HCEC 1CT (cell line): ENCODE data around the gene GM2A.
"Not testable (repeated sequence)": the region's sequence is repeated elsewhere in the genome, so short reads cannot be mapped to it uniquely, and the experiment has no call there.

Source experiments
- DNase-seq: peaks from one replicate; pipeline ENCODE4 v3.0.0-alpha.2; 2017

The GM2A gene

DNA sequence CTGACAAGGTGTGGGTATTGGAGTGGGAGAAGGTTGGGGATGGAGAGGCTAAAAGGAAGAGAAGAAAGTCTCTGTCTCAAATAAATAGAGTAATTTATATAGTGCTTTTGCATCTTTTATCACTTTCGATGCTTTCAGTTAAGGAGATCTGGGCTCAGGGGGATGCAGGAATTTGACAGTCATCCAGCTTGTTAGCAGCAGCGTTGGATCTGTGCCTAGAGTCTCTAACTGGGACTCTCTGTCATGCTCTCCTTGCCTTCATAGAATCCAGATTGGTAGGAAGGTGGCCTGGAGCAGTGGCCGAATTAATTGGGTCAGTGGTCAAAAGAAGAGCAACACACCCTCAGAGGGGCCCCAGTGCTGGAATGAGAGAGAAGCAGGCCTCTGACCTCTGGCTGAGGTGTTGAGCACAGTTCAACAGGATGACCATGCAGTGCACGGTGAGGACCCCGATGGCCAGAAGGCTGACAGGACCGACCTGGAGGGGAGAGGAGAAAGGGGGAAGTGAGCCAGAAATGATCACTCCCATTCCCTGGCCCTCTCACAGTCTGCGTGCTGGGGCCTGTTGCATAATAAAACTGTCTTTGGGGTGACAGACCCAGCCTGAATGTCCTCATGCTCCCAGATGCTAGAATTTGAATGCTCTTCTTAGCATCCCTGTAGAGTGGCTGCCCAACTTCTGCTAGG, 42.9 kb downstream of the GM2A start:
- DNase-seq: no peak

DNA sequence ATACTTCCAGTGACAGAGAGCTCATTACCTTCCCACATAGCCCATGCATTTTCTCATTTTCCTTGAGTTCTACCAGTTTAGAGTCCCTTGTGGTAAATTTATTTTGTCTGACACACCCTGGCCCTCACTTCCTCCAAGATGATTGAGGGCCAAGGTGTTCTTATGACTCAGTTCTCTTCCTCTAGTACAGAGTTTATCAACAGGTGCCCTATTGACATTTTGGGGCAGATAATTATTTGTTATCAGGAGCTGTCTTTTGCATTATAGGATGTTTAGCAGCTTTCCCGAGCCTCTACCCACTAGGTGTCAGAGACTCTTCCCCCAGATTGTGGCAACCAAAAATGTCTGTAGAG, 43.5 kb downstream of the GM2A start:
- DNase-seq: no peak

DNA sequence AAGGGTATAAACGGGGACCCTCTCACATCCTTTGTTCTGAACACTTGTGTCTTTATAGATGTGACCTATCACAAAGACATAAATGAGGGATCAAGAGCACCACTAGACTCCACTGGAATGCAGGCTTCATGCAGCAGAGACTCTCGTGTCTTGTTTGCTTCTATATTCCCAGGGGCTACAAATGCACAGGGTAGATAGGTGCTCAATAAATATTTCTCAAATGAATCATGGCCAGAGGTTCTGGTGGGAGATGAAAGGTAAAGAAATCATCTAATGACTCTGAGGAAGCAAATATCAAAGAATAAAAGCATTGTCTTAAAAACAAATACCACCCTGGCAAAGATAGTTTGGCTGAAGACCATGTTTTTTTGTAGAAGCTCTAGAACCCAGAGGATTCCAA, 44.0 kb downstream of the GM2A start:
- no peak for DNase-seq

DNA sequence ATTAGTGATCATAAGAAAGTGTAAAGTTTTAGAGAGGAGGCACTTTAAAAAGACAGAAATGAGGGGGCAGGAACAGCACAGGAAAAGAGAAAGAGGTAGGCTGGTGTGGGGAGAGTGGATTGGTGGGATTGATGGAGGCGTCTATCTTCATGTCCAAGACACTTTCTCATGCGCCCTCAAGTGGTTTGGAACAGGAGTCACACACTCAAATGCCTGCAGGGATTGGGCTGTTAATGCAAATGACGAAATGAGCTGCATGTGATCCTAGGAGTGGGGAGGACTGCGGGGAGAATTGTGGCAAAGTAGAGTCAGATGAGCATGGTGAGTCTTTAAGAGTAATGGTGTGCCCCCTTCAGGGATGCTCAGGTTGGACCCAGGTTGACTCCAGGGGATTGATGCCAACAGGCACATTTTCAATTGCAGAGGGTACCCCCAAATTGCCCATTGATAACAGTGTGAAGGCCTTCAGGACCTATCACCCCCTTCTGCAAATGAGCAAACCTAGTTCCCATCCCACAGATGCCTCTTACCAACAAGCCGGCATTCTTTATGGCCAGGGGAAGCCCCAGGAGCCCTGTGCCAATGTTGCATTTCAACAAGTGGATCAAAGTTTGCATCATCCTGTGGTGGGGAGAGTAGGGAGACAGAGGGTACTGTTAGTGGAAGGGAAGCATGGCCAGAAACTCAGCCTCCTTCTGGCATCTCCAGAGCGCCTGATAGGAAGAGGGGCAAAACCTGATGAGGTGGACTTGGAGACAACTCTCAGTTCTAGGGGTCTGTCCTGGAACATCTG, 45.3 kb downstream of the GM2A start:
- peak; percentile 42 for DNase-seq

DNA sequence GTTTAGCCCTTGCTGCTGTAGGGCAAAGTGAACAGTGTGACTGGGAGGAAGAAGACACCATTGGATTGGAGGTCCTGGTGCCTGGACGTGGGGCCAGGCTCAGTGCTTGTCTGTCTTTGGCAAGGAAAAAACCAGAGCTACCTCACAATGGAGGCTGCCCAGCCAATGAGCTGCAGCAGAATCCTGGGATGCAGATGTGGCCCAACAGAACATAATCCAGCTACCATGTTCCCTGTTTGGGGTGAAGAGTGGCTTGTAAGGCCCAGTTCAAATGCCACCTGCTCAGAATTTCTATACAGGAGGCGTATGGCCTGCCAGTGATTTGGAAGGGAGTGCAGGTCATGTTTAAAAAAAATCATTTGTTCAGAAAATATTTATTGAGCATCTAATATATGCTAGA, 50.7 kb downstream of the GM2A start, which contains the start of gene SLC36A3:
Gene SLC36A3 (minus strand): TSS at position 101 of the 400 bp plus-strand sequence. CDS start 412 bp downstream, outside the sequence.
- DNase-seq: no peak

DNA sequence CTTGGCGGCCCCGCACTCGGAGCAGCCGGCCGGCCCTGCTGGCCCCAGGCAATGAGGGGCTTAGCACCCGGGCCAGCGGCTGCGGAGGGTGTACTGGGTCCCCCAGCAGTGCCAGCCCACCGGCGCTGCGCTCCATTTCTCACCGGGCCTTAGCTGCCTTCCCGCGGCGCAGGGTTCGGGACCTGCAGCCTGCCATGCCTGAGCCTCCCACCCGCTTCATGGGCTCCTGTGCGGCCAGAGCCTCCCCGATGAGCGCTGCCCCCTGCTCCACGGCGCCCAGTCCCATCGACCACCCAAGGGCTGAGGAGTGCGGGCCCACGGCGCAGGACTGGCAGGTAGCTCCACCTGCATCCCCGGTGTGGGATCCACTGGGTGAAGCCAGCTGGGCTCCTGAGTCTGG, 56.3 kb downstream of the GM2A start:
- not testable (repeated sequence) for DNase-seq

DNA sequence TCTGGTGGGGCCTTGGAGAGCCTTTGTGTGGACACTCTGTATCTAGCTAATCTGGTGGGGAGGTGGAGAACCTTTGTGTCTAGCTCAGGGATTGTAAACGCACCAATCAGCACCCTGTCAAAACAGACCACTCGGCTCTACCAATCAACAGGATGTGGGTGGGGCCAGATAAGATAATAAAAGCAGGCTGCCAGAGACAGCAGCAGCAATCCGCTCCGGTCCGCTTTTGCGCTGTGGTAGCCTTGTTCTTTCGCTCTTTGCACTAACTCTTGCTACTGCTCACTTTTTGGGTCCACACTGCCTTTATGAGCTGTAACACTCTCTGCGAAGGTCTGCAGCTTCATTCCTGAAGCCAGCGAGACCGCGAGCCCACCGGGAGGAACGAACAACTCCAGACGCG, 56.8 kb downstream of the GM2A start:
- not testable (repeated sequence) for DNase-seq

DNA sequence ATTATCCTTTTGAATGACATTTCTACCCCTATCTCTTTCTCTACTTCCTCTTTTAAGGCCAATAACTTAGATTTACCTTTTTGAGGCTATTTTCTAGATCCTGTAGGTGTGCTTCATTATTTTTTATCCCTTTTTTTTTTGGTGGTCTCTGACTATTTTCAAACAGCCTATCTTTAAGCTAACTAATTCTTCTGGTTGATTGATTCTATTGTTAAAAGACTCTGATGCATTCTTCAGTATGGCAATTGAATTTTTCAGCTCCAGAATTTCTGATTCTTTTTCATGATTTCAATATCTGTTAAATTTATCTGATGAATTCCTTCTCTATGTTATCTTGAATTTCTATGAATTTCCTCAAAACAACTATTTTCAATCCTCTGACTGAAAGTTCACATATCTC, 57.9 kb downstream of the GM2A start:
- DNase-seq: no peak

DNA sequence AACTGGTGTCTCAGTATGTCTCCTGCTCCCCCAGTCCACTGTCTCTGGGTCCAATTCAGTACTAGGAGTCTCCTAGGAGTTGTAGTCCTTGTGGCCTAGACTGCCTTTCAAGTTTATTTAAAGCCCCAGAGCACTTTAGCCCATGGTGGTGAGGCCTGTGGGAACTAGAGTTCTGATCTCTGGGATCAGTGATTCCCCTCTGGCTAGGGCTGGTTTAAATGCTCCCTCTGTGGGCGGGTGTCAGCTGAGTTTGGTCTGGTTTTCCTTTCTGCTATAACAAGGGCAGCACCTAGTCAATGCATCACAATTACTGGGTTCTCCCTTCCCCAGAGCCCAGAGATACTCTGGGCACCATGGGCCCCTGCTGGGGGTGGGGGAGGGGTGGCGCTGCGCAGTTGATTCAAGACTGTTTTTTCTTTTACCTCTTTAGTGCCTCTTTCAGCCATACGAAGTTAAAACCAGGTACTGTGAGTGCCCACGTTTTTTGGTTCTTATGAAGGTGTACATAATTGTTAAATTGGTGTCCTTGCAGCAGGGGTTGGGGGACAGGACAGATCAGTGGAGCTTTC, 59.9 kb downstream of the GM2A start:
- DNase-seq: no peak

DNA sequence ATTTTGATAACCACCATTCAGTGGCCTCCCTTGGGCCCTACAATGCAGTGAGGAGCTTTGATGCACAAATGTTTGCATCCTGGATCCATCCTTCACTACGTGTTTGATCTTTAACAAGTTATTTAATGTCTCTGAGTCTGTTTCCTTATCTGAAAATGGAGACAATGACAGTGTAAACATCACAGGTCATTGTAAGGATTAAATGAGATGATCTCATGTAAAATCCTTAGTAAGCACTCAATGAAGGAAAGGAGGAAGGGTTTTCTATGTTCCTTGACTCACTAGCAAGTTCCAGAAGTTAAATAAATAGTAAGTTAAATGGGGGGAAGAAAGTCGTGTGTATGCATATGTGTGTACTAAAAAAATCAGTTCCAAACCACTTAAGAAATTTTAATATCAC, 60.4 kb downstream of the GM2A start:
- DNase-seq: no peak

DNA sequence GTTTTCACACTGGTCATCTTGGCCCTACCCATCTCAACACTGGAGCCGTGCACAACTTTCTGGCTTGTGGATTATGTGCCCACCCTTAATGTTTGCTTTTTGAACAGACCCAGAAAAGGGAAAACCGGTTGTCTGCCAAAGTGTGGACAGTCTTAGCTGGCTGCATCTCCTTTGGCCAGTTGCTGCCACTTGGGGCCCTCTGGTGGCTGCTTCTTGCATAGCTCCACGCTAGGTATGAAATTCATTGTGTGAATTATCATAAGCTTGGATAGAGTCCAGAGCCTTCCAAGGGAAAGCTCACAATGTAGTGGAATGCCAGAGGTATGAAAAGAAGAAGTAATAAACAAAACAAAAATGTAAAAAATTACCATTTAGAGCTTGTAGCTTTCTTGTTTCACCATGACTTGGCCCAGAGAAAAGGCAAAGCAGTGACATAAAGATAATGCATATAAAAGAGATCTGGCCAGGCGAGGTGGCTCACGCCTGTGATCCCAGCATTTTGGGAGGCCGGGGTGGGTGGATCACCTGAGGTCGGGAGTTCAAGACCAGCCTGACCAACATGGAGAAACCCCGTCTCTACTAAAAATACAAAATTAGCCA, 63.1 kb downstream of the GM2A start:
- peak; percentile 57 for DNase-seq

DNA sequence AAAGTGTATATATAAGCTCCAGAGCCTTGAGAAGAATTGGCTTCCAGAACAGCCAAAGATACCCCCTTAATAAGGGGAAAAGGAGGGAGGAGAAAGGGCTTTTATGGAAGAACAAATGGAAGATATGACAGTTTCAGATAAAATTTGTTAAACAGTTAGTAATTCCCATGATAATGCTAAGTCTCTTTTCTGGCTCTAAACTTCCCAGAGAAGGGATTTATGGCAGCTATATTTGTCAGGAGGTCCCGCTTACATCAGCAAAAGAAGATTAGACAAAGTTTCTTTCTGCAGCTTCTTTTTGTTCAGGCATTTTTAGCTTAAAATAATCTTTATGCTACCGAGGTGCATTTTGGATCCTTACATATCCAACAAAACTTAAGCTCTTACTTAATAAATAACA, 64.9 kb downstream of the GM2A start:
- DNase-seq: no peak

DNA sequence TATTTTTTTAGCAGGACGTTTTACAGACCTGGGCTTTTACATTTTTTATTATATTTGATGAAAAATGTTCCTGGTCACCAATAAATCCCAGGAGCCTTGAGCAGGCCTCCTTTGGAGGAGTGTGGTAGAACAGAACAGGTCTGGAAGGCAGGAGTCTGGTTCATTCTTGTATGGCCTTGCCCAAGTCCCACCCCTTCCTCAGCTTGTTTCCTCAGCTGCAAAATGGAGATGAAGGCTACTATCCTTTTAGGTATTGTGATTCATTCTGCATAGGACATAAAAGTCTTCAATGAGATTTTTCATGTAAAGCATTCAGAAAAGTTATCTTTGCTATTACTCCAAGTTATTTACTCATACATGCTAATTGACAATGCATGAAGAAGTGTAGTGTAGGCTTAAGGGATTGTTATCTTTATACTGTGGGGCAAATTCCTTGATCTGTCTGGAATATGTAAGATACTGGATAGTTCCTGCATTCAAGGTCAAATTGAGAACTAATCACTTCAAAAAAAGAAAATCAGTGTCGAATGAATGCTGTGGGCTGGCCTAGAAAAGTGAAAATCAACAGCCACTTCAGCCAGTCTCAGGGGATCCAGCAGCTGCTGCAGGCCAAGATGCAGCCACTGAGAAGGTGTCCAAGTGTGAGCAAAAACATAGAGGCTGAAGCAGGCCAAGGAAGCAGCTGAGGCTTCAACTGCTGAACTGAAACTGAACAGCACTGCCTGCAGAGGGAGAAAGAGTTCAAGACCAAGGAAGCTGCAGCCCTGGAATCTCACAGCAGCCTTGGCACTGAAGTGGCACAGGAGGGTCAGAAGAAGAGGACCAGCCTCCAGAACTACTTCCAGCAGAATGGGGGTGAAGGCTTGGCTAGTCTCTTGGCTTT, 66.1 kb downstream of the GM2A start:
- DNase-seq: peak; percentile 21
